ENCODE results near the gene ROS1.
"Not testable (repeated sequence)": the region's sequence is repeated elsewhere in the genome, so short reads cannot be mapped to it uniquely, and the experiment has no call there.

ROS1 gene

DNA sequence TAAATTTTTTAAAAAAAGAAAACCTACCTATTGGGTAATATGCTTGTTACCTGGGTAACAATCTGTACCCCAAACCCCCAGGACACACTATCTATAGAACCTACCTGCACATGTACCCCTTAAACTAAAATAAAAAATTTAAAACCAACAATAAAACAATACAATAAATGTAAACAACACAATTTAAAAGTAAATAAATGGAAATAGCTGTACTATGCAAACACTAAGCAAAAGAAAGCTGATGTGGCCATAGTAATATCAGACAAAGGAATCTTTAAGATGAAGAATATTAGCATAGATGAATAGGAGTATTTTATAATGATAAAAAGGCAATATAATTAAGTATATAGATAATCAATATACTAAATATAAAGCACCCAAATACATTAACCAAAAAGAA lies 50.3 kb downstream of the ROS1 start:
- no peak for DNase-seq

DNA sequence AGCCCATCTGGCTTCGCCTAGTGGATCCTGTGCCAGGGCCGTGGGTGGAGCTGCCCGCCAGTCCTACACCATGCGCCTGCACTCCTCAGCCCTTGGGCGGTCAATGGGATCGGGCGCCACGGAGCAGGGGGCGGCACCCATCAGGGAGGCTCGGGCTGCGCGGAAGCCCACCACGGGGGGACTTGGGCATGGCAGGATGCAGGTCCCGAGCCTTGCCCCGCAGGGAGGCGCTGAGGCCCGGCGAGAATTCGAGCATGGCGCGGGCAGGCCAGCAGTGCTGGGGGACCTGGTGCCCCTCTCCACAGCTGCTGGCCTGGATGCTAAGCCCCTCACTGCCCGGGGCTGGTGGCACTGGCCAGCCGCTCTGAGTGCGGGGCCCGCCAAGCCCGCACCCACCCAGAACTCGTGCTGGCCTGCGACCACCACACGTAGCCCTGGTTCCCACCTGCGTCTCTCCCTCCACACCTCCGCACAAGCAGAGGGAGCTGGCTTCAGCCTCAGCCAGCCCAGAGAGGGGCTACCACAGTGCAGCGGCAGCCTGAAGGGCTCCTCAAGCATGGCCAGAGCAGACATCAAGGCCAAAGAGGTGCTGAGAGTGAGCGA lies 52.4 kb downstream of the ROS1 start:
- DNase-seq: no peak

DNA sequence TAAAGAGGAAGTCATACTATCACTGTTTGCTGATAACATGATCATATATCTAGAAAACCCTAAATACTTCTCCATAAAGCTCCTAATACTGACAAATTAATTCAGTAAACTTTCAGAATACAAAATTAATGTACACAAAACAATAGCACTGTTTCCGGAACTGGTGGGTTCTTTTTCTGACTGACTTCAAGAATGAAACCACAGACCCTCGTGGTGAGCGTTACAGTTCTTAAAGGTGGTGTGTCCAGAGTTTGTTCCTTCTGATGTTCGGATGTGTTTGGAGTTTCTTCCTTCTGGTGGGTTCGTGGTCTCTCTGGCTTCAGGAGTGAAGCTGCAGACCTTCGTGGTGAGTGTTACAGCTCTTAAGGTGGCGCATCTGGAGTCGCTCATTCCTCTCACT lies 53.5 kb downstream of the ROS1 start:
- DNase-seq: not testable (repeated sequence)

DNA sequence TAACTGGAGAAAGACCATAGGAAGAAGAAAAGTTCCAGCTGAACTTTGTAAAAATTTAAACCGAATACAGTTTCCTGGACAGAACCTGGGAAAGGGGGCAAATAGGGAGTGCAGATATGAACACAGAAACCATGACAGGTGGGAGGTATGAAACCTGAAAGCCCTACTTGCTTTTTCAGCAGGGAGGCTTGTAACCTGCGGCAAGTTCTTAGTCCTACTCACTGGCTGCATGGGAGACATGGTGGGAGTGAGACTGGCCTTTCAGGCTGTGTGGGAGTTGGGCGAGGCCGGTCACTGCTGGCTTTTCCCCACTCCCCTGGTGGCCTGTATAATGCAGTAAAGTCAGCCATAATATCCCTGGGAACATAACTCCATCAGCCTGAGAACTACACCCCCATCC lies 54.2 kb downstream of the ROS1 start:
- DNase-seq: no peak

DNA sequence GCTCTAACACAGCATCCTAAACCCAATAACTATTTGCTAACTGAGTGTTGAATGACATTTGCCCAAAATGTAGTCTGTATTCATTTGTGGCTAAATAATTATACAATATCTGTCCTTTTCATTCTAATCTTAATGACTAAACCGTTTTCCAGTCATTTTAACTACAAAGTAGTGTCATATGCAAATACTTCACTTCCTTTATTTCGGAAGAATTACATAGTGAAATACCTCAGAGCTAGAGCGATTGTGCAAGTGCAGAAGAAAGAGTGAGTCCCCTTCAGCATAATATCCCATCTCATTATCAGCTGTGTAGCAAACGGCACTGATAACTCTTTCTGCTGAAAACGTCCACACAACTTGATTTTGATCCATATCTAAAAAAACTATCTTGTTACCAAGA lies 66.2 kb downstream of the ROS1 start:
- no peak for DNase-seq

DNA sequence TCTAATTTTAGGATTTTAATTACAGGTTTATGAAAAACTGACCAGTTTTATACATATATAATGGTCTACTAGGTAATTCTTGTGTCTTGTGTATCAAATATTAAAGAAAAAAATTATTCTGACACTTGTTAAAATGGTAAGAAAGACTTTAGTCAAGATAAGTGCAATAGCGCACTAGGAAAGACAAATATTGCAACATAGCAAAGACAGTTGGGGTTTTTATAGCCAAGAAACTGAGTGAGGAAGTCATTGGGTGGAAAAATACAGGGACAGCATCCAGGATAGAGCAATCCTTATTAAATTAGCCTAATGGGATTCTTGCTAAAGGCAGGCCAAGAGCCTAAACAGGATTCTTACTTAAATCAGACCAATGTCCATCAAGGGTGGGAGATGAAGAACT lies 71.1 kb downstream of the ROS1 start:
- DNase-seq: no peak

DNA sequence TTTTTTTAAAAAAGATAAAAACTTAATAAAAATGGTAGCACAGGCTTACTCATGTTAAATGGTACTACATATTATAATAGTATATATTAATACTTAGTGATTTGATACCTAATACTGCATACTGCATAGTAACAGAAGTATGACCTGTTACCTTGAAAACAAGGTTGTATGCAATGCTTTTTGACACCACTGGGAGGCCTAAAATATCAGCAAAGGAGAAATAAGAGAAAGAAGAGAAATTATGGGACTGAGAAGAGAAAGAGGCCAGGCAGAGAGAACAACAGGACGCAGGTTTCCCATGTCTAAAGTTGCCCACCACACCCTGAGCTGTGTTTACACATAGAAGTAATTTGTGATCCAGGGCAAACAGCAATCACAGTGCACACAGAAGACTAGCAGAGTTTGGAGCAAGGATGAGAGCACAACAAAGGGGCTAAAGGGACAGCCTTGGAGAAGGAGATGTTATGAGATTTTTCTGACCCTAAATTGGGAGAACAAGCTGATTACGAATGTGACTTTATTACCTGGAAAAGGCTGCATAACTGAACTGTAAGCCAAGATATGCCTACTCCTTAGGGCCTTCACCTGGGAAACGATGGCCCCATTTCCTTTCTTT lies 73.2 kb downstream of the ROS1 start:
- DNase-seq: no peak

DNA sequence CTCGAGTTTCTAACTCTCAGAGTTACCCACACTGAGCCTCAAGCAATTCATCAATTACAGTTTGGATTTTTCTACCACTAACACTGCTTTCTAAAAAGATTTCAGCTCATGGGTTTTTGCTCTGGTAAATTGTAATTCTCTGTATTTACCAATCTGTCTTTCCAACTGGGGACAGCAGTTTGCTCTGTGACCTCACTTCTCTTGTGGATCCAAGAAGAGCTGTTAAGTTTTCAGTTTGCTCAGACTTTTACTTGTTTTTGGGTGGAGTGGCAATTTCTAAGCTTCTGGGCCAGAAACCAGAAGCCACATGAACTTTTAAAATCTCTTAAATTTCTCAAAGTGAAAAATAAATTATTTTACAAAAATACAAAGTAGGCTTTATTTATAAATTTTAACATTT lies 74.2 kb downstream of the ROS1 start:
- no peak for DNase-seq

DNA sequence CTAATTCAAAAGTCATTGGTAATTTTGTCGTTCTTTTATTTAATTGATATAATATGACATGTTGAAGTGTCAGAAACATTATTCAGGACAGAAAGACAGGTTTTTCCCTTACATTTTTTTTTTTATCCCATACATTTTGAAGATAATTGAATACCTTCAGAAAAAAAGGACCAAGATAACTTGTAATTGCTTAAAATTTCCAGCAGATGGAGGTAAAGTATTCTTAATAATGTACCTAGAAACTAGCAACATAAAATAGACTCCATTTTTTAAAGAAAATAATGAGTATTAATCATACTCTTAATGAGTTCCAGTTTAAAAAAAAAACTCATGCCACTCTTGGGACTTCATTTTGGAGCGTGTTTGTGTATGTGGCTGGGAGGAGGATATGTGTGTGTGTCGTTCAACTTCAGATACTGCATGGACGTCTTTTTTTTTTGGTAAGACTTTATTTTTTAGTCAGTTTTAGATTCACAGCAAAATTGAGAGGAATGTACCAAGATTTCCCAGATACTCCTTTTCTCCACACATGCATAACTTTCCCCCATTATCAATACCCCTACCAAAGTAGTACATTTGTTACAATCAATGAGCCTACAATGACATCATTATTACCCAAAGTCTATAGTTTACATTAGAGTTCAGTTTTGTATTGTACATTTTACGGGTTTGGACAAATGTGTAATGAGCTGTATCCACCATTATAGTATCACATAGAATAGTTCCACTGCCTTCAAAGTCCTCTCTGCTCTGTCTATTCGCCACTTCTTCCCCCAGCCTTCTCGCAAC lies 79.4 kb downstream of the ROS1 start:
- DNase-seq: no peak

DNA sequence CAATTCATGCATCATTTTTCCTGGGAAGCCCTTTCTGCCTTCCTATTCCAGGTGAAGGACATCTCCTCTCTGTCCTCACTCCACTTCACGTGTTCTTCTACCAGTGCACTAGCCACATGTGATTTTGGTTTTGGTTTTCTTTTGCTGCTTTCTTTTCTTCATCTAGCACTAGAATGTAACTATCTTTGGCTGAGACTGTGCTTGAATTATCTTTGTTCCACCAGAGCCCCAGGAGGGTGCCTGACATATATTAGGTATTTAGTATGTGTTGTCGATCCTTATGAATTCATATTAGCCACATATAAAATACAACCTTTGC lies 80.5 kb downstream of the ROS1 start:
- no peak for DNase-seq

DNA sequence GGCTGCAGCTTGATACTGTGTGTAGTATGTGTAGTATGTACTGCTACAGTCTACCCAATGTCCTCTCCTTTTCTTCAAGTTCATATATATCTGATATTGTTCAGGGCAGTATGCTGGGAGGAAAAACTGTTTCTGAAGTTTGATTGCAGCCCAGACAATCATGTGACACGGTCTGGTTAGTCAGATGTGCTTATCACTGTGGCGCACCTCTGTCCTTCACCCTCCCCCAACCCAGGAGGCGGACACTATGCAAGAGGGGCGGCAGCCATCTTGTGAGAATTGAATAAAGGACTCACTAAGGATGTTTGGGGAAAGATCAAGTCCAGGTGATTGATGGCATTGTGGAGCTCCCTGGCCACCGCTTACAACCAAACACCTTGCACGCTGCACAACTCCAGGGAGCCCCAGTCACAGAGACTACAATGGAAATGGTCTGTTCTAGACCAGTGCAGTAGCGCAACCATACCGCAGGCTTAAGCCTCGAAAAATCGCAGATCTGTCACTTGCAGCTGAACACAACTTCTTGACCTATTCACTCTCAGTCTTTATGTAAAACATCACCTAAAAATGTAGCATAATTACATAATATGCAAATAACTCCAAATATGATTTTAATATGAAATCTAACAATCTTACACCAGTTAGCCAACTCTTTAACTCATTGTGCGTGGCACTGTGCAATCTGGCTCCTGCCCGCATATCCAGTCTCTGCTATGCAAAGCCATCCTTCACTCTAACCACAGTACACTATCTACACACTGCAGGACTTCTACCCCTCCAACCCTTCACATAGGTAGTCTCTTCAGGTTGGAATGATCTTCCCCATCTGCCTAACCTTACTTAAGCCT lies 81.1 kb downstream of the ROS1 start:
- DNase-seq: no peak

DNA sequence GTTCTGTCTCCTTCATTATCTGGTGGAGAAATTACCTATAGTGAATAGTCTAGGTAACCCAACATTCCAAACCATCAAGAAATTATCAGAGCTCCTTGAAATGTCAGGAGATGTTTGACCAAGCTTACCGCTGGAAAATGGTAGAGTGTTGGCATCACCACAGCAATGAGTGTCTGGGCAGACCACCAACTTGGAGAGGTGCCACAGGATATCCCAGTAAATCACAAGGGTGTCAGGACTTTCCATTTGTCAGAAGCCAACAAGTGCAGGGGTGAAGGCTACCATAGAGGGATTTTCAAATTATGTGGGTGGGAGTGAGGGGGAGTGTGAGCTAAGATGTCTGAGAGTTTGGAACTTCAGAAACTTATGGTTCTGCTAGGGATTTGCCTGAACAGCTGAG lies 87.2 kb downstream of the ROS1 start:
- DNase-seq: no peak

DNA sequence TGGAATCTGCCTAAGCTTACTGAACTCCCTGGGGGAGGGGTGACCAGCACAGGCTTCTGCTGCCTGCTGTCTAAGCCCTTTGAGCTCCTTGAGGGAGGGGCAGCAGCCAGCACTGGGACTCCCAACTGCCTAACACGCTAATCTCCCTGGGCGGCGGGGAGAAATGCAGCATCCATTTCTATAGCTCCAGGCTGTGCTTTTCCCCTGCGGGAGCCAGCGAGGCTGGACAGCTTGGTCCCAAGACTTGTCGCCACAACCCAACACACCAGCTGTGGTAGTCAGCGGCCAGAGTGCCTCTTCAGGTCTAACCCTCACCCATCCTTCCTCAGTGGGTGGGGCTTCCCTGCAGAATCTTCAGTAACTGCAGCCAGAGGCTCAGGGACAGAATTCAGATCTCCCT lies 95.8 kb downstream of the ROS1 start:
- no peak for DNase-seq

DNA sequence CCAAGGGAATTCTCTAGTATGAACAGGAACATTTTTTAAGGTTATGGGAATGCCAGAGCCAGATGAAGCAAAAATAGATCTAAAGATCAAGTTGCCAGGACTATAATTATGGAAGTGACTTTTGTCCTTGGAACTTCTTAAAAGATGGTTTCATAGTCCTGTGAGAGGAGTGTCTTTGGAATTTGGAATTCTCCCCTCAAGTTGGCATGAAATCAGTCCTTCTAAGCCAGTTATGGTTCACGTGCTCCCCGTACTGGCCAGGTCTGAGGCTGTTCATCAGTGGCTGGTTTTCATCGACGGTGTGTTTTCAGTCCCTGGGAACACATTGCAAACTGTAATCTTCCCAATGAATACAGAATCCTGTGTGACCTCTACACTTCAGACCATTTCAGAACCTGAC lies 97.2 kb downstream of the ROS1 start:
- no peak for DNase-seq

DNA sequence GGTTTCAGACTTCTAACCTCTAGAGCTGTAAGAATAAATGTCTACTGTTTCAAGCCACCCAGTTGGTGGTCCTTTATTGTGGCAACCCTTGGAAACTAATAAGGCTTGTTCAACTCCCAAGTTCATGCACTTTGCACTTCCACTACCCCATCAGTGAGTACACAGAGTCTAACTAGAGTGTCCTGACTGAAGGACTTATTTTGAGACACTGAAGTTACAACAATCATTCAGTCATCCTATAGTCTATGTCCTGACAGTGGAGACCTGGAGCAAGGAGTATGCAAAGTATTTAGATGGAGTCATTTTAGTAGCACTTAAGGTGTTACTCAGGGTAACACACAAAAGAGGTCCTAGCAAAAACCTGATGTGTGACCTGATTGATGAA lies 97.7 kb downstream of the ROS1 start:
- no peak for DNase-seq

DNA sequence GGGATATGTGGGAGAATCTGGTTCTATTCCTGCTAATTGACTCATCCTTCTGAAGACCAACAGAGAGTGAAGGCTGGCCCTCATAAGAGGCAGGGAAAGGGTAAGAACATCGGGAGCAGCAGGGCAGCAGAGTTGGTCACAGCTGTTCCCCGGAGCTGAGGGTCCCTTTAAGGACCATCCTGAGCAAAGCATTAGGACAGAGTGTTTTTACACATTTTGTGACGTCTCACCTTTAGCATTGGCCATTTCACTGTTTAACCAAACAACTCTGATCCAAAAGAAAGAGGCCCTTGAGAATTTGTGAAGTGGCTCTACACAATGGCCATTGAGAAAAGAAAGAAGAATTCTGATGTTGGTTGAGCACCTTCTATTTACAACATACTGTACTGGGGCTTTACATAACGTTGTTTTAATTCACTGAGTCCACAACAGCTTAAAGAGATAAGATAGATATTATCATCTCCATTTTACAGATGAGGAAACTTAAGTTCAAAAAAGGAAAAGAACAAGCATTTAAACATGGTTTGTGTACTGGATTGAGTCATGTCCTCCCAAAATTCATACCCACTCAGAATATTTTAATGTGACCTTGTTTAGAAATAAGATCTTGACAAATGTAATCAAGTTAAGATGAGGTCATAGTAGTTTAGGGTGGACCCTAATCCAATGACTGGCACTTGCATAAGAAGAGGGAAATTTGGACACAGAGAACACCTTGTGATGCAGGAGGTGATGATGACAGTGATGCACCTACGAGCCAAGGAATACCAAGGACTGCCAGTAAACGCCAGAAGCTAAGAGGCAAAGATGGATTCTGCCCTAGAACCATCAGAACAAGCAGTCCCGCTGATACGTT lies 98.4 kb downstream of the ROS1 start:
- DNase-seq: no peak

DNA sequence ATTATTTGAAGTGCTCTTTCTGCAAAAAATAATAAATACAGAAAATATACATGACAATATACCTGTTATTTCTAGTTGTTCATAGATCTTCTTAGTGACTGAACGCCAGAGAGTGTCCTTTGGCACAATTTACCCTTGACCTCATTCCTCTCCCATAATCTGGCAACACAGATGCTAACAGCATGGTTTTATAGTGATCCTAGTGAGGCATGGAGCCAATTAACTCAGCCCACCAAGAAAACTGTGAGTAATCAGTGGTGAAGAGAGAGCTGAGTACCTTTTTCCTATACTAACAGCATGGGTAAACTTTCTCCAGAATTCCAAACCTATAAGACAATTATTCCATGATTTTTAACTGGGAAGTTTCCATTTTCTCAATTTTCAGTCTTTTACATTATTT lies 99.3 kb downstream of the ROS1 start:
- DNase-seq: no peak

DNA sequence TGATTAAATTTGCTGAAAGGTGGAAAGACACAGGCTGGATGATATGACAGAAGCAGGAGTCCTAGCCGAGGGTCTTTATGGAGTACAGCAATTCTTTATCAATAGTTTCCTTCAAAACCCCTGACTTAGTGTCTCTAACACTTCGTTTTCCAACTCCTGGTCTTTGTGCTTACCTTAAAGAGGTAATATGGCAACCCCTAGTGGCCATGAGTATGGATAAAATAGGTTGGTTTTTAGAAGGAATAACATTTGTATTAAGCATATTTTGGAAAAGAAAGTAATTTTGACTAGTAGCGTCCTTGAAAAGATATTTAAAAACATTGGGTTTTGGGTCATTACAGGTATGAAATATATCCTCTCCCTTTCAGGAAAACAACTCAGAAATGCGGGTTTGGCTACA lies 108.5 kb downstream of the ROS1 start:
- no peak for DNase-seq

DNA sequence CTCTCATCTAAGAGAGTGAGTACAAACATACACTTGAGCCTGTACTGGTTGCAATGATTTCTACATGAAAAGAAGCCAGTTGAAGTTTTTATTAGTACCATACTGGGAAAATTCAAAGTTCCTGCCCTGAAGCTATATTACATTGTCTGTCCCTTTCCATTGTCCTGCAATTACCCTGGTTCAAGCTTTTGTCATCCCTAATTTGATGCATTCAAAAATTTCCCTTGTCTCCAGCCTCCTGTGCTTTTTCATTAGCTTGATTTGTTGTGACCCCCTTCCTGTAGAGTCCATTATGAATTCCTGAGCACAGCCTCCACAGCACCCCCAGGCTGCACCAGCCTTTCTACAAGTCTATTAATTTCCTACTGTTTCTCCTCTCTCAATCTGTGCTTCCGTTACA lies 114.0 kb downstream of the ROS1 start:
- no peak for DNase-seq

DNA sequence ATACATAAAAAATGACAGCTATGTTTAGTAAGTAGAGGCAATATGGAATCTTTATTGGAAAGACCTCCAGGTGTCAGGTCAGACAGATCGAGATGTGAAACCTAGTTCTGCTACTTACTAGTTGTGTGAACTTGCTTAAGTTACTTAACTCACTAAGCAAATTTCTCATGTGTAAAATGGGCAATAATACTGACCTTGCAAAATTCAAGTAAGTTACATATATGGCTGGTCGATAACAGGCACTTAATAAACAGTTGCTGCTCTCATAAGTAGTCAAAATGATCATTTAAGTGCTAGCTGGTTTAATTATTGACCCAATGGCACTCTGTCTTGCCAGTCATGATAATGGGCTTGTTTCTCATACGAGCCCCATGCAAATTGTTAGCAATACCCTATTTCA lies 114.4 kb downstream of the ROS1 start:
- no peak for DNase-seq

DNA sequence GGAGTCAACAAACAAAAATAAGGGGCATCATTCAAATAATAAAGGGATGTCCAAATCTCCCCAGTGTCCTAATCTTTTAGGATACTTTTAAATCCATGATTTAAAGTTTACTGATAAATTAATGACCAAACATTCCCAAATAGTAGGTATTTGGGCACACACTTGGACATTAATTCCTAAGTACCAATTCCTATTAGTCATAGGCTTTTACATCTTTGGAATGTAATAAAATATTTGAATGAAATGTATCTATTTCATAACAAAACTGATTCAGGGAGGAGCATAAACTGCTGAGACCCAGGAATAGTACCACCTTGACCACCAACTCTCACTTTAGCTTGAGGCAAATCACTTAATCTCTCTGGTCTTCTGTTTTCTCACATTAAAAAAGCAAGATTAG lies 116.1 kb downstream of the ROS1 start:
- DNase-seq: no peak

DNA sequence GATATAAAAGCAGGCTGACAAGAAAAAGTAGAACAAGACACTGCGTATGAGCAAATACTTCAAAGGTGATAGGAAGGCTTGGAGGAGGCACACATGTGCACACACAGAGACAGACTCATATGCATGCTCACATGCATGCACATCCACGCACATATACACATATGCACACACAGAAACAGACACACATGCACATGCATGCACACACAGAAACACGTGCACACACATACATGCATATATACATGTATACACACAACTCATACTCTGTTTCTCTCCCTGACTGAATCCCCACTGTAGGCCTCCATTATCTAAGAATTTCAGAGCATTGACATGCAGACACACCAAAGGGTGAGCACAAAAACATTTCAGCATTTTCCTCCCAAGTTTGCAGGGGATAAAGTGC lies 116.7 kb downstream of the ROS1 start:
- no peak for DNase-seq

DNA sequence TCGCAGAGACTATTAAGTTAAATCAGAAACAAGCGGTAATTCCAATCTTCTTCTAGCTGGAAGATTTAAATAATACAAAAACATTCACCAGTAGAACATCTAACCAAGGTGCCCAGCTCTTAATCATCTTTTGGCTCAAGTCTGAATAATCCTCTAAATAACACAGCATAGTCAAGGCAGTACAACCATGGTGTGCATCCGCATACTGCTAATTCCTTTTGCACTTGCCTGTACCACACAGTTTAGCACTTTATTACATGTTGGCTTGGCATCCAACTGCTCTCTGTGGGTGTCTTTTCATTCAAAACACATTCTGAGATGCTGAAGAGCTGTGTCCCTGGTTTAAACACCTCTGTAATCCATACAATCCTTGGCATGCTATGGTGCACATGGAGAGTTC lies 118.1 kb downstream of the ROS1 start:
- no peak for DNase-seq

Measured in CD4-positive, alpha-beta T cell treated with Interleukin-15 for 1 hour (primary cell).